Stromal cell of bone marrow (primary cell): ENCODE data around the gene LPCAT2.

Source experiments
- DNase-seq: peaks from one replicate; pipeline ENCODE4 v3.0.0-alpha.2; 2012; ENCODE audit warnings: low read depth

The LPCAT2 gene

DNA sequence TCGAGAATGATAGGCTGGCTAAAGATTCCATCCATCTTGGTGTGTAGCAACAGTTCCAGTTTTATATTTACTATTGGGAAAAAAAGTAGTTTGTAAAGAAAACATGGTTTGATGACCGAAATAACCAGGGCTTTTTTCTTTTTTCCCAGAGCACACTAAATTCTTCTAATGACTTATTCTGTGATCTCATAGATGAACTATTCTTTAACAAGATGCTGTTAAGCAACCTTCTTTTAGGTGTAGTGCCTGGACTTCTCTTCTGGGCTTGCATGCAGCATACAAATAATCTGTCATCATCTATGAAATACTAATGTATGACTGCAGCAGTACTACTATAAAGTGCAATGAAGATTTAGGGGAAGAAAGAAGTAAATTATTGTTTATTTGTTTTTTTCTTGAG lies 46.6 kb downstream of the LPCAT2 start:
- DNase-seq, result no peak

DNA sequence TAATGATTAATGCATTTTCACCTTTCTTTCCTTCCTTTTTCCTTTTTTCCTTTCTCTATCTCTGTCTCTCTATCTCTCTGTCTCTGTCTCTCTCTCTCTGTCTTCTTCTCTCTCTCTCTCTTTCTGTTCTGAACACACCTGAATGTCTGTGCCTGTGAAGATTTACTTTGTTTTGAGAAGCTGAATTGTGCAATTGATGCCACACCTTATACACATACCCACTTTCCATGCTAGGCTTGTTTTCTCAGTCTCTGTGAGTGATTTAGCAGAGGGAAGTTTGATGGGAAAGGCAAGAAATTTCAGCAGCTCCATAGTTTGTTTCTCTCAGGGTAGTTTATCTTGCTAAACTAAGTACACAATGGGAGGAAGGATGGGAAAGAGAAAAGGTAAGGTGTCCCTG lies 48.3 kb downstream of the LPCAT2 start:
- DNase-seq, result no peak

DNA sequence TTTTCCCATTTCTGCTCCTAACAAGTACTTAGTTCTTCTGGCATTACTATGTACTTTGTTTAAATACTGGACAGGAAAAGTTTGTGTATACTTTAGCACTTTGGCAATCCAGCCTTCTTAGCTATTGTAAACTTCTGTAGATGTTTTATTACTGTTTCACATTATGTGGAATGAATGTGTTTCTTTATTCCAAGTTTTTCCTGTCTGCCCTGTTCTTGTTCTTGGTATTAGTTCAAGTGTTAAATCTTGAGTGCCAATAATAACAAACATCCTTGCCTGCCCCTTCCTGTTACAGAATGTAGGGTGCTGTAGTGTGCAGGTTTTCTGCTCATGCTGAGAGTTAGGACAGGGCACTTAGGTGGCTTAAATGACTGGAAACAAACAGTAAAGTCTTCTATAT lies 50.4 kb downstream of the LPCAT2 start:
- DNase-seq, result no peak

DNA sequence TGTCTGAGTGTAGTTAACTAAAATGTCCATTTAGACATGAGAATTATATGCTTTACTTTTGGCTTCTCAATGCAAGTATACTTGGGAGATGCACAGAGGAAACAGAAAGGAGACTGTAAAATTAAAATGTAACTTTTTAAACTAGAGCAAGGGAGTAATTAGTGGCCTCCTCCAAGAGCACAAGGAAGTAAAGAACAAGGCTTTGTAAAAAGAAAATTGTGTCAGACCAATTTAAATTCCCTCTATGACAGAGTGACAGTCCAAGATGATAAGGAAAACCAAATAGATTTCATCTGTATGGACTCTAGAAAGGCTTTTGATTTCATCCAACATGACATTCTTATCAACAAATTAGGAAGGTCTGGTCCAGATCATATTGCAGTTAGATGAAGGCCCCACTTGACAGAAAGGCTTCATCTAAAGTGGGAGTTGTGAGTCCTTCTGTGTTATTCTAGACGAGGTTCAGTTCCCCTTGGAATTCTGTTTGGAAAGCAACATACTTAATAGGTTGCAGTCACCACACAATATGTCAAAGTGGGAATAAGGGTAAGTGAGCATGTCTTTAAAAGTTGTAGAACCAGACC lies 51.2 kb downstream of the LPCAT2 start:
- DNase-seq, result no peak

DNA sequence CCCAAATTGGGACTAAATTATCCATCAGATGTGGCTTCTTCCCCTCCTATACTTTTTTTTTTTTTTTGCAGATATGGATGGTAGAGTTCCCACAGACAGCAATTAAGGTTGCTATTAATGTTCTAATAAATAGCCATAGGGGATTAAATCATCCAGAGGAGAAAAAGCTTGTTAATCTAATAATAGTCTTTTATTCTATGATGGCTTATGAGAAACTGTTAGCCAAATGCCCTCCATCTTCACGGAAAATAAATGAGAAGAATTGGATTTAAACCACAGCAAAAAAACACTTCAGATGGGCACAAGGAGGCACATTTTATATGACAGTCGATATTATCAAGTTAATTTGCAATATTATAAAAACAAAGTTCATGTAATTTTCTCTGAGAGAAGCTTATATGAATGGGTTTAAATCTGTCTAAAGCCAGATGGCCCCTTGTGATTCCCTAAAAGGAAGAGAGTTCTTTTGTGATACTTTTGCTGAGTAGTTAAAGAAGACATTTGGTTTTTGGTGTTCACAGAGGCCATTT lies 52.5 kb downstream of the LPCAT2 start:
- no peak for DNase-seq

DNA sequence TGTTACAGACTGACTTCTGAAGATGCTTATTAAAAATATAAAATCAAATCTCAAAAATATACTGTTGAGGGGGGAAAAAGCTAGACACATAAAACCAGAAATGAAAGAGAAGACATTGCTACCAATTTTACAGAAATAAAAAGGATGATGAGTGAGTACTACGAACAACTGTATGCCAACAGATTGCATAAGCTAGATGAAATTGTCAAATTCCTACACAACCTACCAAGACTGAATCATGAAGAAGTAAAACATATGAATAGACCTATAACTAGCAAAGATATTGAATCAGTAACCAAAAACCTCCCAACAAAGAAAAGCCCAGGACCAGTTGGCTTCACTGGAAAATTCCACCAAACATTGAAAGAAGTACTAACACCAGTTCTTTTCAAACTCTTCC lies 54.1 kb downstream of the LPCAT2 start:
- peak; percentile 41 for DNase-seq

DNA sequence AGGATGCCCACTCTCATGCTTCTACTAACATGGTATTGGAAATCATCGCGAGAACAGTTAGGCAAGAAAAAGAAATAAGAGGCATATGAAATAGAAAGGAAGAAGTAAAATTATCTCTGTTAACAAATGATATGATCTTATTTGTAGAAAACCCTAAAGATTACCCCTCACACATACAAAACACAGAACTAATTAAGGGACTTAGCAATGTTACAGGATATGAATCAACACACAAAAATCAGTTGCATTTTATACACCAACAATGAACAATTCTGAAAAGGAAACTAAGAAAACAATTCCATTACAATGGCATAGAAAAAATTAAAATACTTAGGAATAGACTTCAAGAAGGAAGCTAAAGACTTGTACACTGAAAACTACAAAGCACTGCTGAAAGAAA lies 54.9 kb downstream of the LPCAT2 start:
- no peak for DNase-seq

DNA sequence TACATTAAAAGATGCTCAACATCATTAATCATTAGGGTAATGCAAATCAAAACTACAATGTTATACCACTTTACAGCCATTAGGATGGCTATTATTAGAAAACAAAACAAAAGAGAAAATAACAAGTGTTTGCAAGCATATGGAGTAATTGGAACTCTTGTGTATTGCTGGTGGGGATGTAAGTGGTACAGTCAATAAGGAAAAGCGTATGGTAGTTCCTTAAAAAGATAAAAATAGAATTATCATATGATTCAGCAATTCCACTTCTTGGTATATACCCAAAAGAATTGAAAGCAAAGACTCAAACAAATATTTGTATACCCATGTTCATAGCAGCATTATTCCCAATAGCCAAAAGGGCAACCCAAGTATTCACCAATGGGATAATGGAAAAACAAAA lies 56.2 kb downstream of the LPCAT2 start:
- no peak for DNase-seq

DNA sequence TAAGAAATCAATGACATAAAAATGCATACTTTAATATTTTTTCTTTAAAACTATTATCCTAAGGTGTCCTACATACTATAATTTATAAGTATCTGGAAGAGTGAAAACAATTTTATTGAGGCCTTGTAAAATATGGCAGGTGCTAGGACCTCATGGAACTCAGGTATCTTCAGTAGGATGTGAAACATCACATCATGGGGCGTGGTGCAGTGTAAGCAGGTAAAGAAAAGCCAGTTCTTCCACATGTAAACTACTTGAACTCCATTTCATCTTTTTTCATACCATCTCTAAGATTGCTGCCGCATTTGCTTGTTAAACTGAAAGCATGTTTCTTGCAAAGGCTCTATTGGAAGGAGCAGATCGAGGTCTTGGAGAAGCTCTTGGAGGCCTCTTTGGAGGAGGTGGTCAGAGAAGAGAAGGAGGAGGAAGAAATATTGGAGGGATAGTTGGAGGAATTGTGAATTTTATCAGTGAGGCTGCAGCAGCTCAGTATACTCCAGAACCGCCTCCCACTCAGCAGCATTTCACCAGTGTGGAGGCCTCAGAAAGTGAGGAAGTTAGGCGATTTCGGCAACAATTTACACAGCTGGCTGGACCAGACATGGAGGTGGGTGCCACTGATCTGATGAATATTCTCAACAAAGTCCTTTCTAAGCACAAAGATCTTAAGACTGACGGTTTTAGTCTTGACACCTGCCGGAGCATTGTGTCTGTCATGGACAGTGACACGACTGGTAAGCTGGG lies 57.7 kb downstream of the LPCAT2 start, which contains the start of gene CAPNS2:
TSS of gene CAPNS2 (plus strand) at position 253 of the 744 bp plus-strand sequence. CDS start at position 326, 73 bp downstream.
- no peak for DNase-seq

DNA sequence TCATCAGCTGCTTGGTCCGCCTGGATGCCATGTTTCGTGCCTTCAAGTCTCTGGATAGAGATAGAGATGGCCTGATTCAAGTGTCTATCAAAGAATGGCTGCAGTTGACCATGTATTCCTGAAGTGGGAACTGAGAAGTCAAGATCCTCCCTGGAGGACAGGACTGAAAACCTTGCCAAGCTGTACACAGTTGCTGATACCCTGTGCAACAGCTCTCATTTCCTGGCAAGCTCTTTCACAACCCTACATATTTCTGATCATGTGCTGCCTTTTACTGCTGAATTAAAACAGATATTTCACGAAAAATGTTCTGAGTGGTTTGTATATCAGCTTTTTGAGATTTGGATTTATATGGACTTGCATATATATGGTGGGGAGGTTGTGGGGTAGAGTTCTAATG lies 58.5 kb downstream of the LPCAT2 start:
- DNase-seq, result no peak

DNA sequence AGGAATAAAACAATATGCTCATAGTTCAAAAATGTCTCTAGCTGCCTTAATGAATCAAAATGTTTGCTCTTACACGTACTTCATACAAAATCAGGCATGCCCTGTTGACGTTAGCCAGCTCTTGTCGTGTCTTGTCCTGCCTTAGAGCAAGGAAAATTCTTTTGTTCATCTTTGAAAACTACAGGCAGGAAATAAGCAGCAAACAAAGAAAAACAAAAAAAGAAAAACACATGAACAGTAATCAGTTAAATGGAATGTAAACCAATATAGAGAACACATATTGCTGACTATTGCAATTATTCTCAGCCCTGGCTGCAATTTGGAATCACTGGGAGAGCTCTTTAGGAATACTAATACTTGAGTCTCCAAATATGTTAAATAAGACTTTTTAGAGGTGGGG lies 59.3 kb downstream of the LPCAT2 start:
- DNase-seq, result no peak

DNA sequence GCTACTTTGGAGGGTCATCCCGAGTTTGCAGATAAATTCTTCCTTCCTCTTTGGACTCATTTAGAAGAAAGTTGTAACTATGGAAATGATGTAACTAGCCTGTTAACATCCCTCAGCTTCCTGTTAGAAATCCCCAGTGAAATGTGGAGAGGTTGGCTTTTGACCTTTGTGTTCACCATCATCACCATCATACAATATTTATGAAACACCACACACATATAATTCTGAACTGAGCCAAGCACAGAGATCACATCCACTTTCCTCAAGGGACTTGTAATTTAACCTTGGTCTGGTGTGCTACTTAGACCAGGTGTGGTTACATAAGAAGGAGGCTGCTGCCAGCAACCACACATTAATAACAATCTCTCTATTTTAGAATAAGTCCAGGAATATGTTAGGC lies 60.2 kb downstream of the LPCAT2 start:
- peak; percentile 53 for DNase-seq

DNA sequence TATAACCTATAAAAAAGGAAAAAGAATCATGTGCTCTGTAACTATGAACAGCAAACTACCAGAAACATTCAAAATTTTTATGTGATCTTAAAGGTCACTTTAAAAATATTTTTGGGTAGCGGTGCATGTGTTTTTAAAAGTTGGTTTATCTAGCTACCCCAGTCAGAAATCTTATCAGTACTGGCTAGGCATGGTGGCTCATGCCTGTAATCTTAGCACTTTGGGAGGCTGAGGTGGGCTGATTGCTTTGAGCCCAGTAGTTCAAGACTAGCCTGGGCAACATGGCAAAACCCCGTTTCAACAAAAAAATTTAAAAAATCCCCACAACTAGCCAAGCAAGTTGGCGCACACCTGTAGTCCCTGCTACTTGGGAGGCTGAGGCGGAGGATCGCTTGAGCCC lies 61.3 kb downstream of the LPCAT2 start:
- DNase-seq, result no peak

DNA sequence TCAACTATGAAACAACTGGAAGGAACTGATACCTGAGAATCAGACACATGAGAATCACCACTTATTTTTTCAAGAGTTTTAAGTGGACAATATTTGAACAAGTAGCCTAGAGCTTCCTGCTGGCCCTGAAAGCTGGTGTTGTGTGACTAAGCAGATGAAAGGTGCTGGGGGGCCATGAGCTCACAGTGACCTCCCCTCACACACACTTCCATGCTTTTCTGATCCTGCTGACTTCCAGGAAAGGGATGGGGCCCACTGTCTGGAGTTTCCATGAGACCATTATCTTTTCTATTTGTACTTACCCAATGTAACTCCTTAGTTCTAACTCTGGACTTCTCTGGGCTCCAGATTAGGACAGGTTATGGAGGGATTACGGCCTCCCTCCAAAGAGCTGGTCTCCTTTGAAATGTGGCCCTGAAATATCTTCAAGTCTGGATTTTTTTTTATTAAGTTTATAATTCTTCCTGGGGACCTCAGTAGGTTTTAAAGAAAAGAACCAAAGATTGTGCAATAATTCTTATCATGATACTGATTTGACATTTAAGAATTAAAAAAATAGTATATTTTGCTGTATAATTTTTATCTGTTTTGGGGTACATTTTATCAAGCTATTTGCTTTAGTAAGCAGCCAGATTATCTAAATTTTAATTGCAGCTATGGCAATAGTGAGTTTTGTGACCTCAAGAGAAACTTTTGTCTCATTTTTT lies 62.5 kb downstream of the LPCAT2 start:
- no peak for DNase-seq

DNA sequence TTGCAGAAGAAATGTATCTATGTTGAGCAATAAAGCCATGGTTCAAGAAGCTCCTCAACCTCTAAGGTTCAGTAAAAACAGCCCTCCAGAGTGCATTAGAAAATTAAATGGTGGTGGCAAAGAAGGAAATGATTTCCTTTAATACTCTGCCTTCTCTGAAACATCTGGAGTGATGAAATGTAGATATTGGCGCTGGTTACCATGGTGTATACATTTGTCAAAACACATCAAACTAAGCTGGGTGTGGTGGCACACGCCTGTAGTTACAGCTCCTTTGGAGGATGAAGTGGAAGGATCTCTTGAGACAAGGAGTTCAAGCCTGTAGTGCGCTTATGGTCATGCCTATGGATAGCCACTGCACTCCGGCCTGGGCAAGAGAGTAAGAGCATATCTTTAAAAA lies 63.6 kb downstream of the LPCAT2 start:
- DNase-seq, result no peak

DNA sequence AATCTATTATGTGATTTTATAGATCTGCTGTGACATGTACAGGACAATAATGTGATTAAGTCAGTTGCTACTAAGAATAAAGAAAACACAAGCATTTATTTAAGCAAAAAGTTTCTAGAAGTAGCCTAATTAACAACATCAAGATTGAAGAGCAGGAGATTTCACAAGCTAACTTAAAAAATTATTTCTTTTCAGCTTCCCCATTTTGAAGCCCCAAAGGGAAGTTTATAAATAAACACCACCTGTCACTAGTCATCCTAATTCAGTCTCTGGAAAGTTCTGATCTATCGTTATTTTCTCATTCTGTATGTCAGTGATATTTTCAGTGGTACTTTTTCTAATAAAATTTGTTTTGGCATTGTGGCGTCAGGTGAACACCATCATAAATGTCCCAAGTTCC lies 65.9 kb downstream of the LPCAT2 start:
- DNase-seq, result no peak

DNA sequence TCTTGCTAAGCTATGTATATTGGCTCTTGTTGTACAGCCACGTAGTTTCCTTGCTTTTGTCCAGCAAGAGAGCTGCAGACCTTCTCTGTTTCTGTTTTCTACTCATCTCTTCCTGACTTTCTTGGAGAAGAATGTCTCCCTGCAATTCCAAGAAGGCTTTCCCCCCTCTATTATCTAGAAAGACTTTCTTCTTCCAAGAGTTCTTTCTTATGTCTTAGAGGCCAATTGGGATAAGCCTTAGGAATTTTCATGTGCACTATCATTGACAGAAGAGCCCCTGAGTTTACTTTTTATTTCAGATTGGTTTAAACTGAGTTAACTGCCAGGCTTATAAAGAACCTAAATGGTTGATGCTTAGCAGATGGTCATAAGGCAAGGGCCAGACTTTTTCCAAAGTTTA lies 66.6 kb downstream of the LPCAT2 start:
- no peak for DNase-seq

DNA sequence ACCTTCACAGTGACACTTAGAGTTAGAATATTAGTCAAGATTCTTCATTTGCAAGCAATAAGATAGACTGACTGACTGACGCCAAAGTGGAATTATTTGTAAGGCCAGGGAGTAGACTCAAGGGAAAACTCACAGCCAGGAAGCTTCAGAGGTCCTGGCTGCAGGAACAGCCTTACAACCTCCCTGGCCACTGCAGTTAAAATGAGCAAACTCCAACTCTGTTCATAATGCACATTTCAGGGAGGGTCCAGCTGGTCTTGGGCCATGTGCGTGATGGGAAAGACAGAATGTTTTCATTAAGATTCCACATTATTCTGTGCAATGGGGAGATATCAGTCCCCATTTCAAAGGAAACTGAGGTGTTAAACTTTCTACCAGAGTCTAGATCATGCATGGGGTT lies 67.5 kb downstream of the LPCAT2 start:
- DNase-seq, result no peak

DNA sequence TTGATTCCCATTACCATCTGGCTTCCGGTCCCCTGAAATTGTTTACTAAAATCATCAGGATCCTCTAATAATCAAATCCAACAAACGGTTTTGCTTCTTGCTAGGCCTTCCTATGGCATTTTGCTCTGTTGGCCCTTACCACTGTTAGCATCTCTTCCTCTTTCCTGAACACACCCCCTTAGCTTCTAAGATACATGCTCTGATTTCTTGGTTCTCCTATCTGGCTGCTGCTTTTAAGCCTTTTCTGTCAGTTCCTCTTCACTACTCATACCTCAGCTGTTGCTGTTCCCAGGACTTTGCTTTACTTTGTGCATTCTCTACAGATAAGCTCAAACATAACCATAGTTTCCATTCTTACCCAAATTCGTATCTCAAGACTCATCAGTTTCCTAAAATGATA lies 69.0 kb downstream of the LPCAT2 start:
- DNase-seq, result no peak

DNA sequence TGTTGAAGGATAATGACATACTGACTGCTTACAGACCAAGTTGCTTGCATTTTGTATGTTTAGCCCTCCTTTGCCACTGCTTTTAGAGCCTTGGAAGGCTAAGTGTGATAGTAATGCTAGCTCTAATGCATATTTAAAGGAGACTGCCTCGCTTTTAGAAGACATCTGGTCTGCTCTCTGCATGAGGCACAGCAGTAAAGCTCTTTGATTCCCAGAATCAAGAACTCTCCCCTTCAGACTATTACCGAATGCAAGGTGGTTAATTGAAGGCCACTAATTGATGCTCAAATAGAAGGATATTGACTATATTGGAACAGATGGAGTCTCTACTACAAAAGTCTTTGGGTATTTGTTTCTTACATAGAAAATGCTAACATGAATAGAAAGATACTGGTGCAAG lies 76.8 kb downstream of the LPCAT2 start:
- no peak for DNase-seq

DNA sequence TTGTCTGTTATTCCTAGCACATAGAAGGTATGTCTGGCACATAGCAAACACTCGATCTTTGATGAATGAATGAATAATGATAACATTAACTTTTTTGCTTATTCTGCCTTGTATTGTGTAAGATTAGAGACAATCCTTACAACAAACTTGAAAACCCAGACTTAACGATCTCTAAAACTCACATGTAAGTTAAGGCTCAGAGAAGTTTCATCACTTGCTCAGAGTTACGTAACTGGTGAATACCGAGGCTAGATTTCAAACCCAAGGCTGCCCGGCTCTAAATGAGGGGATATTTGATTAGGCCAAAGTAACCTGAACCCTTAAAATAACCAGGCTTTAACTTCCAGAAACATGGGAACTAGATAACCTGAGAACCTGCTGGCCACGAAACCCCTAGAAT lies 79.9 kb downstream of the LPCAT2 start:
- no peak for DNase-seq

DNA sequence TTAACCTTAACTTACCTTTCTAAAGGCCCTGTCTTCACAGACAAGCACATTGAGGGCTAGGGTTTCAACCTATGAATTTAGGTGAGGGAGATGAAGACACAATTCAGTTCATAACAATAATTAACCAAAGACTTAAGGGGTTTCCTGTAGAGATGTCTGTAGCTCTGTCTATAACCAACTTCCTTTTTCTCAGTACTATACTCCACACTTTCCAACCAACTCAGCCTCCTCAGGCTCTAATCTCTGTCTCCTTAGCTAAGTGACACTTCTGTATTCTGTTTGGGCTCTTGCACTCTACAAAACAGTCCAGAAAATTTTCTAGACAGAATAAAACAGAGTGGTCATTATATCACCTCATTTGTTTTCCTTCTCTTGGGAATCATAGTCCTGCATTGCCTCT lies 83.4 kb downstream of the LPCAT2 start:
- DNase-seq, result no peak

DNA sequence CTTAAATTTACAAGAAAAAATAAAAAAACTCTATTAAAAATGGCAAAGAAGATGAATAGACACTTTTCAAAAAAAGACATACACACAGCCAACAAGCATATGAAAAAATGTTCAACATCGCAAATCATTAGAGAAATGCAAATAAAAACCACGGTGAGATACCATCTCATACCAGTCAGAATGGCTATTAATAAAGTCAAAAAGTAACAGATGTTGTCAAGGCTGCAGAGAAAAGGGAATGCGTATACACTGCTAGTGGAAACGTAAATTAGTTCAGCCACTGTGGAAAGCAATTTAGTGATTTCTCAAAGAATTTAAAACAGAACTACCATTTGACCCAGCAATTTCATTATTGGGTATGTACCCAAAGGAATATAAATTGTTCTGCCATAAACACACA lies 89.1 kb downstream of the LPCAT2 start:
- no peak for DNase-seq
